Ascending aorta (tissue), 2 donors: ENCODE results near the gene RIPK3. TPM values are rescaled to one million over a fixed set of nuclear protein-coding genes. Genes with fewer than 3 reads are reported as not detected.
"Not testable (repeated sequence)": the region's sequence is repeated elsewhere in the genome, so short reads cannot be mapped to it uniquely, and the experiment has no call there.

Source experiments
- DNase-seq, 2 donors: peaks; one replicate each; pipeline ENCODE4 v3.0.0-alpha.2; 2019; ENCODE audit warnings: low spot score in 2 of 2
- H3K27ac ChIP-seq, 2 donors: fragments of 200-600 bp; sonication (generic); one replicate each; pipeline ENCODE4 v1.5.1; 2016 to 2017; ENCODE audit warnings: mild to moderate bottlenecking in 1 of 2
- H3K27me3 ChIP-seq: fragments of 200-600 bp; sonication (generic); one replicate; pipeline ENCODE4 v1.5.1; 2017
- H3K36me3 ChIP-seq, 2 donors: fragments of 200-600 bp; sonication (generic); one replicate each; pipeline ENCODE4 v1.5.1; 2016
- H3K4me1 ChIP-seq, 2 donors: fragments of 200-600 bp; sonication (generic); one replicate each; pipeline ENCODE4 v1.5.1; 2016 to 2017; ENCODE audit warnings: mild to moderate bottlenecking in 1 of 2
- H3K4me3 ChIP-seq, 2 donors: fragments of 200-600 bp; sonication (generic); one replicate each; pipeline ENCODE4 v1.5.1; 2016 to 2017; ENCODE audit warnings: mild to moderate bottlenecking in 1 of 2
- H3K9me3 ChIP-seq, 2 donors: fragments of 200-600 bp; sonication (generic); one replicate each; pipeline ENCODE4 v1.5.1; 2016
- CTCF ChIP-seq, 3 experiments: fragments of 200-600 bp in 2 of 3; fragments of 450-650 bp in 1 of 3; sonication (generic) in 2 of 3; IDR thresholded peaks; one replicate each; pipeline ENCODE4 v1.5.1; 2016 to 2019; ENCODE audit warnings: antibody characterized with exemption in 3 of 3, mild to moderate bottlenecking in 1 of 3, moderate library complexity in 1 of 3
- intact Hi-C: fragments of 100-400 bp; cut with DNase I; formaldehyde crosslinking; loops from one replicate; pipeline ENCODE4 v1.15.1; 2023
- total RNA-seq: library from RNA; depleted of rRNA; stranded (reverse); fragments of >200 nt; gene quantifications from one replicate; pipeline ENCODE4 v1.1.0, GENCODE V29; 2016

RIPK3 gene
- total RNA-seq, 1 donor from 2014 or later: 2.3 TPM

GRCh38 chr14:24355009-24355408 is 15.2 kb upstream of the RIPK3 start:
- H3K4me1 ChIP-seq: no peaks in the 10 kb centered on the region
- no peak overlapping the region for H3K4me3 ChIP-seq
- intact Hi-C loops: no loop called here
- H3K27me3 ChIP-seq: no peaks in the 10 kb centered on the region
- H3K9me3 ChIP-seq: no peaks in the 10 kb centered on the region
- H3K27ac ChIP-seq: no peak overlapping the region
- H3K36me3 ChIP-seq: no peaks in the 10 kb centered on the region
- no peak for DNase-seq
- no peak for TF ChIP-seq CTCF (IDR thresholded peaks at IDR 0.05)

- H3K4me1 ChIP-seq, H3K9me3 ChIP-seq, intact Hi-C loops, H3K4me3 ChIP-seq, H3K27ac ChIP-seq, H3K27me3 ChIP-seq, DNase-seq, H3K36me3 ChIP-seq: not testable (repeated sequence)
Measured at GRCh38 chr14:24354482-24354825, 14.7 kb upstream of the RIPK3 start.

GRCh38 chr14:24353559-24354481 is 14.0 kb upstream of the RIPK3 start:
- H3K4me1 ChIP-seq: no peaks in the 10 kb centered on the region
- DNase-seq: no peak
- no peak for TF ChIP-seq CTCF (IDR thresholded peaks at IDR 0.05)
- H3K36me3 ChIP-seq: no peaks in the 10 kb centered on the region
- no peak overlapping the region for H3K4me3 ChIP-seq
- intact Hi-C loops: no loop called here
- no peaks in the 10 kb centered on the region for H3K27me3 ChIP-seq
- no peaks in the 10 kb centered on the region for H3K9me3 ChIP-seq
- H3K27ac ChIP-seq: no peak overlapping the region

- Histone ChIP-seq H3K4me1 (no peaks in the 10 kb centered on the region), H3K4me3 (no peak overlapping the region), H3K27me3 (no peaks in the 10 kb centered on the region), H3K27ac (no peak overlapping the region), H3K9me3 (no peaks in the 10 kb centered on the region), H3K36me3 (no peaks in the 10 kb centered on the region)
- intact Hi-C loops: no loop called here
- TF ChIP-seq CTCF (IDR thresholded peaks at IDR 0.05): no peak
- no peak for DNase-seq
Measured at GRCh38 chr14:24351517-24351916, 11.7 kb upstream of the RIPK3 start.

GRCh38 chr14:24349742-24350141 is 10.0 kb upstream of the RIPK3 start:
- no peak overlapping the region for H3K4me3 ChIP-seq
- DNase-seq: no peak
- intact Hi-C loops: no loop called here
- H3K9me3 ChIP-seq: no peaks in the 10 kb centered on the region
- H3K27ac ChIP-seq: no peak overlapping the region
- no peaks in the 10 kb centered on the region for H3K36me3 ChIP-seq
- no peaks in the 10 kb centered on the region for H3K27me3 ChIP-seq
- H3K4me1 ChIP-seq: no peaks in the 10 kb centered on the region
- no peak for TF ChIP-seq CTCF (IDR thresholded peaks at IDR 0.05)

GRCh38 chr14:24348186-24348585 is 8.4 kb upstream of the RIPK3 start:
- DNase-seq: no peak
- Histone ChIP-seq H3K4me1 (no peaks in the 10 kb centered on the region), H3K9me3 (no peaks in the 10 kb centered on the region), H3K4me3 (no peak overlapping the region), H3K27me3 (no peaks in the 10 kb centered on the region), H3K36me3 (no peaks in the 10 kb centered on the region), H3K27ac (no peak overlapping the region)
- intact Hi-C loops: no loop called here
- no peak for TF ChIP-seq CTCF (IDR thresholded peaks at IDR 0.05)
